ENCODE data around the gene UBIAD1. TPM values are rescaled to one million over a fixed set of nuclear protein-coding genes. Genes with fewer than 3 reads are reported as not detected.

Gene UBIAD1
- total and polyA plus RNA-seq, 10 of the 15 experiments (the other 5 are each of a cell fraction or from before 2014, with no cell fraction given), result 4.5 to 23.8 (median 16.0) TPM

GRCh38 chr1:11330411-11330810, 57.4 kb downstream of the UBIAD1 start:
- no peaks in the 10 kb centered on the region for H3K9me3 ChIP-seq (replicated peaks; ENCODE audit: control insufficient read depth, insufficient read depth, low read length)
- BruUV-seq (replicated peaks), result no TSS peak
- intact Hi-C loops (cut with micrococcal nuclease; ENCODE audit: unreplicated experiment), result no loop called here
- no peak overlapping the region for H3K4me2 ChIP-seq (ENCODE audit: control insufficient read depth, insufficient read depth)
- ChIA-PET SMC1A (ENCODE audit: uncharacterized antibody, unreplicated experiment) (no interaction called here), POLR2A (no interaction called here), RAD21 (ENCODE audit: unreplicated experiment) (interaction anchor here (0.6 kb wide), 1 partner anchor 363 kb away, joined by 3 read pairs; no protein-coding TSS in a partner anchor), CTCF (interaction anchor here (2.8 kb wide), 1 partner anchor 10 kb away, joined by 7 read pairs; no protein-coding TSS in a partner anchor)
- in situ Hi-C loops (cut with MboI), result no loop called here
- no peak for DNase-seq (ENCODE audit: low read depth, low spot score)
- H4K20me1 ChIP-seq (ENCODE audit: control insufficient read depth, insufficient read depth), result no peaks in the 10 kb centered on the region
- peaks cover 6% of the 10 kb centered on the region for H3K4me1 ChIP-seq (ENCODE audit: control insufficient read depth, insufficient read depth, low read length)
- no peak overlapping the region for H3K4me3 ChIP-seq
- ATAC-seq, result no peak
- no peaks in the 10 kb centered on the region for H3K79me2 ChIP-seq (ENCODE audit: control insufficient read depth, insufficient read depth, low read length)
- no peaks in the 10 kb centered on the region for H3K36me3 ChIP-seq (ENCODE audit: control insufficient read depth in 2 of 2, insufficient read depth in 2 of 2, low read length in 1 of 2)
- 3% methylated on average over 4 of the region's 4 CpGs for WGBS (ENCODE audit: insufficient coverage, insufficient replicate concordance, low lambda C conversion rate, missing lambda C conversion rate)
- no peak for FAIRE-seq
- no peak overlapping the region for H2AFZ ChIP-seq (ENCODE audit: control insufficient read depth, low read depth, low read length)
- TF ChIP-seq SMARCA5 (IDR thresholded peaks at IDR 0.05) (no peak), LARP7 (IDR thresholded peaks at IDR 0.05) (no peak), JUNB (IDR thresholded peaks at IDR 0.05) (no peak), CEBPB (IDR thresholded peaks at IDR 0.05; ENCODE audit: borderline replicate concordance in 1 of 2, low read depth in 2 of 2, low read length in 2 of 2) (no peak), MYB (IDR thresholded peaks at IDR 0.05; ENCODE audit: borderline replicate concordance, low read depth, low read length) (no peak), ZNF217 (IDR thresholded peaks at IDR 0.05) (no peak), SREBF1 (IDR thresholded peaks at IDR 0.05; ENCODE audit: low read length) (no peak), BHLHE40 (IDR thresholded peaks at IDR 0.05; ENCODE audit: borderline replicate concordance in 1 of 2, low read depth in 2 of 2, low read length in 1 of 2) (no peak)
- no peak overlapping the region for H3K9ac ChIP-seq (ENCODE audit: control insufficient read depth, insufficient read depth, low read length)
- peaks cover 0 to 4% of the 10 kb centered on the region in 2 experiments; a peak in 1 of 4 replicates for H3K27me3 ChIP-seq (replicated peaks in 1 of 2; ENCODE audit: control insufficient read depth in 2 of 2, insufficient read depth in 2 of 2, low read length in 1 of 2)
- no peak overlapping the region for H3K27ac ChIP-seq (ENCODE audit: control insufficient read depth, insufficient read depth)

Data from GM12878 (cell line).